Fibroblast of the aortic adventitia (primary cell): Measurements from ENCODE around the gene DOCK1. TPM values are rescaled to one million over a fixed set of nuclear protein-coding genes. Genes with fewer than 3 reads are reported as not detected.
"Not testable (repeated sequence)": the region's sequence is repeated elsewhere in the genome, so short reads cannot be mapped to it uniquely, and the experiment has no call there.

Source experiments
- DNase-seq: peaks from one replicate; pipeline ENCODE4 v3.0.0-alpha.2; 2010; ENCODE audit warnings: low read depth
- H3K4me3 ChIP-seq: 2 replicates; pipeline ENCODE4 v1.5.1; 2011; ENCODE audit warnings: low read depth, mild to moderate bottlenecking, control low read depth, low read length, moderate library complexity
- CTCF ChIP-seq: IDR thresholded peaks from 2 replicates; pipeline ENCODE4 v1.5.1; 2011; ENCODE audit warnings: mild to moderate bottlenecking, low read length, control low read depth, inconsistent platforms; ENCODE audit not compliant: insufficient read depth
- total RNA-seq: library from RNA; depleted of rRNA; stranded (reverse); fragments of >200 nt; gene quantifications from 2 replicates; pipeline ENCODE4 v1.2.3, GENCODE V29; 2012; ENCODE audit warnings: low replicate concordance

Gene DOCK1
- total RNA-seq, 1 donor = 75.2 TPM

- H3K4me3 ChIP-seq = peak overlapping the region; percentile 62
Observed at GRCh38 chr10:126930883-126931503, 25.8 kb downstream of the DOCK1 start.

GRCh38 chr10:126931544-126931943, 26.3 kb downstream of the DOCK1 start:
- no peak for TF ChIP-seq CTCF
- peak overlapping the region; percentile 62 for H3K4me3 ChIP-seq
- DNase-seq = peak; percentile 21

More at GRCh38 chr10:126930883-126931503, 25.8 kb downstream of the DOCK1 start:
- TF ChIP-seq CTCF = no peak
- peak; percentile 74 for DNase-seq

- no peak for DNase-seq
- H3K4me3 ChIP-seq = no peak overlapping the region
- TF ChIP-seq CTCF = no peak
Observed at GRCh38 chr10:126932516-126932915, 27.3 kb downstream of the DOCK1 start.

GRCh38 chr10:126933116-126933515, 27.9 kb downstream of the DOCK1 start:
- no peak for TF ChIP-seq CTCF
- DNase-seq = no peak
- no peak overlapping the region for H3K4me3 ChIP-seq

- no peak for TF ChIP-seq CTCF
- no peak overlapping the region for H3K4me3 ChIP-seq
- DNase-seq = no peak
Observed at GRCh38 chr10:126935263-126935946, 30.2 kb downstream of the DOCK1 start.

- TF ChIP-seq CTCF = no peak
- no peak for DNase-seq
- no peak overlapping the region for H3K4me3 ChIP-seq
Observed at GRCh38 chr10:126937026-126937425, 31.8 kb downstream of the DOCK1 start.

GRCh38 chr10:126938121-126938520, 32.9 kb downstream of the DOCK1 start:
- H3K4me3 ChIP-seq, DNase-seq: not testable (repeated sequence)
